ENCODE data around the gene HOXC6.

The HOXC6 gene

DNA sequence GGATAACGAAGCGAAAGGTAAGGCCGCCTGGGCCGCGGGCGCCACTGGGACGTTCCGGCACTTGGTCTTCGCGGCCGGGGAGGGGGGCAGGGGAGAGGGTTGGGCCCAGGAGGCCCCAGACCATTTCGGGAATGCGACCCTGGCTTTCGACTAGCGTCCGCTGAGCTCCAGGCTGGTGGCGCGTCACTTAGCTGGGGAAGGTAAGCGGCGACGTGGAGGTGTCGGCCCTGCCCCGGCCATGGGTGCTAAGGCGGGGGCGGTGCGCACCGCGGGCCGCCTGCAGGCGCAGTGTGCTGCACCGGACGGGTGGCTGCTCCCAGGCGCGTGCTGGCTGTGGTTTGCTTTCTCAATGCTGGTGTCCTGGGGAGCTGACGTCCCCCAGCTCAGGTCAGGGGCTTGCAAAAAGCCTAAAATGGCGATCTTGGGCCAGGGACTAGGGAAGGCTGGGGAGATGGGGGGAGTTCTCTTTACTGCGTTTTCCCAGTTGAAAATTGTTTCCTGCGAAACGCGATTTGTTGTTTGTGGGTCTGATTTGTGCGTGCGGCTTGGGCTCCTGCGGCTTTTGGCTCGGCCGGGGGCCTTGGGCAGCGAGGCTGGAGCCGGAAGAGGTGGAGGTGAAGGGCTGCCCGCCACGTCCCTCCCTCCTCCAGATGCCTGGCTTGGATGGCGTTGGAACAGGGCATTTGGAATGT, 42.1 kb upstream of the HOXC6 start:
- H3K4me3 ChIP-seq (ENCODE audit: low read length in 2 of 2), result no peak overlapping the region
- H2BK5ac ChIP-seq (ENCODE audit: low read length), result no peak overlapping the region
- no CpG with 5 or more reads among the region's 50 CpGs for WGBS, 2 donors (ENCODE audit: extremely low coverage in 2 of 2, insufficient read length in 2 of 2, insufficient replicate concordance in 1 of 2)
- no peak overlapping the region for H2BK120ac ChIP-seq (ENCODE audit: low read depth, low read length)
- H2BK15ac ChIP-seq (ENCODE audit: low read length), result no peak overlapping the region
- H3K4me2 ChIP-seq (ENCODE audit: insufficient read depth, low read length, poor library complexity, severe bottlenecking), result no peak overlapping the region
- no peak overlapping the region for H2BK12ac ChIP-seq (ENCODE audit: low read length)
- no peak overlapping the region for H3K4ac ChIP-seq (ENCODE audit: low read length)
- no peak overlapping the region for H2AK5ac ChIP-seq (ENCODE audit: low read depth, low read length)
- no peaks in the 10 kb centered on the region for H3K79me1 ChIP-seq (ENCODE audit: low read depth, low read length)
- H3K23ac ChIP-seq (ENCODE audit: low read depth, low read length, poor library complexity), result peak overlapping the region; percentile 60
- H3K27ac ChIP-seq (replicated peaks; ENCODE audit: low read length), result no peak overlapping the region
- DNase-seq (ENCODE audit: low spot score), result no peak
- peaks cover 0 to 17% of the 10 kb centered on the region in 2 donors for H3K9me3 ChIP-seq (replicated peaks in 1 of 2; ENCODE audit: control insufficient read depth in 2 of 2, insufficient read depth in 1 of 2, low read depth in 1 of 2, low read length in 2 of 2)
- peak overlapping the region; percentile 71 for H2AFZ ChIP-seq (ENCODE audit: low read length)
- H3K4me1 ChIP-seq (ENCODE audit: control insufficient read depth in 2 of 2, insufficient read depth in 1 of 2, low read depth in 1 of 2, low read length in 2 of 2), result peaks cover 0 to 3% of the 10 kb centered on the region in 2 donors
- H4K8ac ChIP-seq (ENCODE audit: low read depth, low read length), result no peak overlapping the region
- peaks cover 62 to 100% (median 99%) of the 10 kb centered on the region in 3 experiments for H3K27me3 ChIP-seq (ENCODE audit: control insufficient read depth in 3 of 3, insufficient read depth in 3 of 3, low read depth in 1 of 3, low read length in 3 of 3)
- no peak overlapping the region for H4K91ac ChIP-seq (ENCODE audit: low read depth, low read length, poor library complexity)
- H3K9ac ChIP-seq (ENCODE audit: low read depth, low read length, poor library complexity), result no peak overlapping the region
- H3K36me3 ChIP-seq (replicated peaks in 1 of 2; ENCODE audit: control insufficient read depth in 2 of 2, insufficient read depth in 2 of 2, low read length in 2 of 2), result no peaks in the 10 kb centered on the region
- no peak overlapping the region for H3K14ac ChIP-seq (ENCODE audit: low read length)
- no peak overlapping the region for H3K18ac ChIP-seq (ENCODE audit: low read length)

DNA sequence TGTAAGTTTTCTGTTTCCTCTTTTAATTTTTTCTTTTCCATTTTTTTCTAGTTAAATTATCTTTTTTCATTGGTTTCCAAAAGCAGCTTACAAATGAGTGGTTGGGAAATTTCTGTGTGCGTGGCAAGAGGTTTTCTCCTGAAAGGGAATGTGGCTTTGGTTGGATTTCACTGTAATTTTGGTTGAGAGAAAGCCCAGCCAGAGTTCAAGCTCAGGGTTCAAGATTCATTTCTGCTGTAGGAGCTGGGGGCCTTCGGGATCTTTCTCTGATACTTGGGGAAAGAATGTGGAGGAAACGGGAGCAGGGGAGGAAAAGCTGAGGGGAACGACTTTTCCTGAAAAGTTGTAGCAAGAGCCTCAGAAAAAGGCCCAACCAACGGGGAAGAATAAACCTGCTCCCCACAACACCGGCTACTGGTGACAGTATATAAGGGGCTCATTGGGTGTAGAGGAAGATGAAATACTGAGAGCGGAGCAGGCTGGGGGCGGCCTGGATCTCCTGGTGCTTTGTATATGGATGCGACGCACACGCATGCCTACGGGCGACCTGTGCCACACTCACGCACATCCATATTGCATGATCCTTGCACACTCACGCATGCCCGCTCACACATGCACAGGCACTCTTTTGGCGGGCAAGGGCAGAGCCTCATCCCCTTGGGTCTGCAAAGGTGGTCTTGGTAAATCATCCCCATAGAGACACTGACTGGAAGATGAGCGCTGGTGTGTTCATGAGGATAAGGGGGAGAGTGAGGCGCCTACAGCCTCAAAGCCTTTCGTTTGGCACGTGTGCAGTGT, 41.4 kb upstream of the HOXC6 start:
- Histone ChIP-seq H4K91ac (ENCODE audit: low read depth, low read length, poor library complexity) (no peak overlapping the region), H3K36me3 (replicated peaks in 1 of 2; ENCODE audit: control insufficient read depth in 2 of 2, insufficient read depth in 2 of 2, low read length in 2 of 2) (no peaks in the 10 kb centered on the region), H4K8ac (ENCODE audit: low read depth, low read length) (no peak overlapping the region), H3K4me3 (ENCODE audit: low read length in 2 of 2) (no peak overlapping the region), H2AK5ac (ENCODE audit: low read depth, low read length) (no peak overlapping the region), H2BK15ac (ENCODE audit: low read length) (no peak overlapping the region), H3K9me3 (replicated peaks in 1 of 2; ENCODE audit: control insufficient read depth in 2 of 2, insufficient read depth in 1 of 2, low read depth in 1 of 2, low read length in 2 of 2) (peaks cover 0 to 14% of the 10 kb centered on the region in 2 donors), H2AFZ (ENCODE audit: low read length) (no peak overlapping the region), H3K23ac (ENCODE audit: low read depth, low read length, poor library complexity) (no peak overlapping the region), H3K27ac (replicated peaks; ENCODE audit: low read length) (no peak overlapping the region), H3K4me1 (ENCODE audit: control insufficient read depth in 2 of 2, insufficient read depth in 1 of 2, low read depth in 1 of 2, low read length in 2 of 2) (peaks cover 0 to 3% of the 10 kb centered on the region in 2 donors), H3K79me1 (ENCODE audit: low read depth, low read length) (no peaks in the 10 kb centered on the region), H3K4ac (ENCODE audit: low read length) (no peak overlapping the region), H2BK120ac (ENCODE audit: low read depth, low read length) (no peak overlapping the region), H3K4me2 (ENCODE audit: insufficient read depth, low read length, poor library complexity, severe bottlenecking) (no peak overlapping the region), H2BK12ac (ENCODE audit: low read length) (no peak overlapping the region), H3K27me3 (ENCODE audit: control insufficient read depth in 3 of 3, insufficient read depth in 3 of 3, low read depth in 1 of 3, low read length in 3 of 3) (peaks cover 66 to 100% (median 99%) of the 10 kb centered on the region in 3 experiments), H3K18ac (ENCODE audit: low read length) (no peak overlapping the region), H3K14ac (ENCODE audit: low read length) (no peak overlapping the region), H3K9ac (ENCODE audit: low read depth, low read length, poor library complexity) (no peak overlapping the region), H2BK5ac (ENCODE audit: low read length) (no peak overlapping the region)
- DNase-seq (ENCODE audit: low spot score), result no peak
- WGBS, 2 donors (ENCODE audit: extremely low coverage in 2 of 2, insufficient read length in 2 of 2, insufficient replicate concordance in 1 of 2), result no CpG with 5 or more reads among the region's 21 CpGs

DNA sequence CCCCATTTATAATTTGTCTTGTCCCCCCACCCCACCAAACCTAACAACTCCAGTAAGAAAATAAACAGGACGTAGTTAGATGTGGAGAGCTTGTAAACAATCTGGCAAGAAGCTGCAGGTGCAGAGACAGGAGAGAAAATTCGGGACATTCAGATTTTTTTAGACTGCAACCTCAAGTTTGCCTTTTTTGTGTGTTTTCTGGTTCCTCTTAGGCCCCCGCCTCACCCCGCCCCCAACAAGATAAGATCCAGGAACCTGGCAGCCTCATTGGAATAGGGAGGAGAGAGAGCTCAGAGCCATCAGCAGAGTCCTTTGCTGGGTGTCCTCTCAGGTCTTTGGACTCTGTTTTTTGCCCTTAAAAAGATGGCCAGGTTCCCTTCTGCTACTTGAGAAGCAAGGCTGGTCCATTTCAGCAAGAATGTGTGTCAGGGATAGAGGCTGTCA, 40.4 kb upstream of the HOXC6 start:
- Histone ChIP-seq H3K79me1 (ENCODE audit: low read depth, low read length) (no peaks in the 10 kb centered on the region), H3K27ac (replicated peaks; ENCODE audit: low read length) (no peak overlapping the region), H3K18ac (ENCODE audit: low read length) (no peak overlapping the region), H3K4ac (ENCODE audit: low read length) (no peak overlapping the region), H3K9ac (ENCODE audit: low read depth, low read length, poor library complexity) (no peak overlapping the region), H3K23ac (ENCODE audit: low read depth, low read length, poor library complexity) (no peak overlapping the region), H2BK12ac (ENCODE audit: low read length) (no peak overlapping the region), H4K91ac (ENCODE audit: low read depth, low read length, poor library complexity) (no peak overlapping the region), H3K4me3 (ENCODE audit: low read length in 2 of 2) (no peak overlapping the region), H3K36me3 (replicated peaks in 1 of 2; ENCODE audit: control insufficient read depth in 2 of 2, insufficient read depth in 2 of 2, low read length in 2 of 2) (no peaks in the 10 kb centered on the region), H2AFZ (ENCODE audit: low read length) (no peak overlapping the region), H3K14ac (ENCODE audit: low read length) (no peak overlapping the region), H4K8ac (ENCODE audit: low read depth, low read length) (no peak overlapping the region), H3K9me3 (replicated peaks in 1 of 2; ENCODE audit: control insufficient read depth in 2 of 2, insufficient read depth in 1 of 2, low read depth in 1 of 2, low read length in 2 of 2) (peaks cover 0 to 19% of the 10 kb centered on the region in 2 donors), H2AK5ac (ENCODE audit: low read depth, low read length) (no peak overlapping the region), H2BK5ac (ENCODE audit: low read length) (no peak overlapping the region), H3K4me2 (ENCODE audit: insufficient read depth, low read length, poor library complexity, severe bottlenecking) (no peak overlapping the region), H3K4me1 (ENCODE audit: control insufficient read depth in 2 of 2, insufficient read depth in 1 of 2, low read depth in 1 of 2, low read length in 2 of 2) (peaks cover 0 to 3% of the 10 kb centered on the region in 2 donors), H3K27me3 (ENCODE audit: control insufficient read depth in 3 of 3, insufficient read depth in 3 of 3, low read depth in 1 of 3, low read length in 3 of 3) (peaks cover 66 to 100% (median 99%) of the 10 kb centered on the region in 3 experiments), H2BK120ac (ENCODE audit: low read depth, low read length) (no peak overlapping the region), H2BK15ac (ENCODE audit: low read length) (no peak overlapping the region)
- no peak for DNase-seq (ENCODE audit: low spot score)
- WGBS, 2 donors (ENCODE audit: extremely low coverage in 2 of 2, insufficient read length in 2 of 2, insufficient replicate concordance in 1 of 2), result no CpG with 5 or more reads among the region's 4 CpGs
